ENCODE data around the gene RIPK1.
"Not testable (repeated sequence)": the region's sequence is repeated elsewhere in the genome, so short reads cannot be mapped to it uniquely, and the experiment has no call there.

The RIPK1 gene

GRCh38 chr6:3052481-3053230 lies 15.6 kb upstream of the RIPK1 start:
- intact Hi-C loops (cut with DNase I; ENCODE audit: low total_unique reads): no loop called here
- no peak overlapping the region for H3K4me3 ChIP-seq

GRCh38 chr6:3053231-3053508 lies 15.1 kb upstream of the RIPK1 start:
- no peak for DNase-seq
- H3K4me3 ChIP-seq: peak overlapping the region; percentile 47 to 57
- peaks cover 0 to 23% (median 10%) of the 10 kb centered on the region in 4 donors for H3K4me1 ChIP-seq
- H3K36me3 ChIP-seq: no peaks in the 10 kb centered on the region
- intact Hi-C loops (cut with DNase I; ENCODE audit: low total_unique reads): no loop called here
- TF ChIP-seq CTCF (IDR thresholded peaks at IDR 0.05): no peak
- H3K27me3 ChIP-seq: no peaks in the 10 kb centered on the region
- peak overlapping the region; percentile 54 to 66 for H3K27ac ChIP-seq
- H3K9me3 ChIP-seq: no peaks in the 10 kb centered on the region

More at GRCh38 chr6:3052481-3053230, 15.6 kb upstream of the RIPK1 start:
- TF ChIP-seq CTCF (IDR thresholded peaks at IDR 0.05): no peak
- Histone ChIP-seq H3K4me1 (peaks cover 0 to 23% (median 10%) of the 10 kb centered on the region in 4 donors), H3K27me3 (no peaks in the 10 kb centered on the region), H3K36me3 (no peaks in the 10 kb centered on the region), H3K27ac (no peak overlapping the region), H3K9me3 (no peaks in the 10 kb centered on the region)
- no peak for DNase-seq

GRCh38 chr6:3054229-3055157 lies 13.8 kb upstream of the RIPK1 start:
- H3K36me3 ChIP-seq, H3K9me3 ChIP-seq, H3K27me3 ChIP-seq: not testable (repeated sequence)
- intact Hi-C loops (cut with DNase I; ENCODE audit: low total_unique reads): loop anchor here (2.0 kb wide), 1 partner anchor 56 kb away; the partner anchor contains the start of gene NQO2
- Histone ChIP-seq H3K4me1 (peaks cover 0 to 23% (median 10%) of the 10 kb centered on the region in 4 donors), H3K27ac (peak overlapping the region in 1 of 2 donors; percentile 66), H3K4me3 (peak overlapping the region; percentile 47 to 57)
- peak; percentile 71 to 83 for DNase-seq

GRCh38 chr6:3055158-3055499 lies 13.2 kb upstream of the RIPK1 start:
- not testable (repeated sequence) for H3K27me3 ChIP-seq, H3K36me3 ChIP-seq, H3K9me3 ChIP-seq, DNase-seq, H3K4me3 ChIP-seq
- Histone ChIP-seq H3K27ac (peak overlapping the region; percentile 18 to 66), H3K4me1 (peaks cover 0 to 23% (median 10%) of the 10 kb centered on the region in 4 donors)
- intact Hi-C loops (cut with DNase I; ENCODE audit: low total_unique reads): loop anchor here (2.0 kb wide), 1 partner anchor 56 kb away; the partner anchor contains the start of gene NQO2

- Histone ChIP-seq H3K27me3 (no peaks in the 10 kb centered on the region), H3K4me3 (no peak overlapping the region), H3K9me3 (no peaks in the 10 kb centered on the region), H3K27ac (no peak overlapping the region), H3K4me1 (peaks cover 0 to 23% (median 10%) of the 10 kb centered on the region in 4 donors), H3K36me3 (no peaks in the 10 kb centered on the region)
- no peak for DNase-seq
- TF ChIP-seq CTCF (IDR thresholded peaks at IDR 0.05): no peak
- intact Hi-C loops (cut with DNase I; ENCODE audit: low total_unique reads): no loop called here
These were observed 11.1 kb upstream of the RIPK1 start for GRCh38 chr6:3057063-3057770.

- Histone ChIP-seq H3K4me3 (no peak overlapping the region), H3K36me3 (no peaks in the 10 kb centered on the region), H3K27ac (no peak overlapping the region), H3K4me1 (peaks cover 0 to 13% (median 6%) of the 10 kb centered on the region in 4 donors), H3K27me3 (no peaks in the 10 kb centered on the region), H3K9me3 (no peaks in the 10 kb centered on the region)
- DNase-seq: no peak
- intact Hi-C loops (cut with DNase I; ENCODE audit: low total_unique reads): no loop called here
- no peak for TF ChIP-seq CTCF (IDR thresholded peaks at IDR 0.05)
These were observed 9.3 kb upstream of the RIPK1 start for GRCh38 chr6:3058957-3059356.

- H3K27ac ChIP-seq; DNase-seq; H3K27me3 ChIP-seq; intact Hi-C loops (cut with DNase I; ENCODE audit: low total_unique reads); H3K4me3 ChIP-seq; H3K36me3 ChIP-seq; H3K9me3 ChIP-seq: not testable (repeated sequence)
- peaks cover 0 to 13% (median 9%) of the 10 kb centered on the region in 4 donors for H3K4me1 ChIP-seq
These were observed 8.2 kb upstream of the RIPK1 start for GRCh38 chr6:3060092-3060491.

All from tibial artery (tissue), 4 donors.